ENCODE measurements around the gene NOD1. TPM values are rescaled to one million over a fixed set of nuclear protein-coding genes. Genes with fewer than 3 reads are reported as not detected.
A peak's percentile ranks its signal among the peaks of the same experiment; 100 is the strongest.

NOD1 gene
- total and polyA plus RNA-seq, 2 of the 13 experiments (the other 11 are each of a cell fraction or from before 2014, with no cell fraction given): 1.7 to 2.9 TPM

DNA sequence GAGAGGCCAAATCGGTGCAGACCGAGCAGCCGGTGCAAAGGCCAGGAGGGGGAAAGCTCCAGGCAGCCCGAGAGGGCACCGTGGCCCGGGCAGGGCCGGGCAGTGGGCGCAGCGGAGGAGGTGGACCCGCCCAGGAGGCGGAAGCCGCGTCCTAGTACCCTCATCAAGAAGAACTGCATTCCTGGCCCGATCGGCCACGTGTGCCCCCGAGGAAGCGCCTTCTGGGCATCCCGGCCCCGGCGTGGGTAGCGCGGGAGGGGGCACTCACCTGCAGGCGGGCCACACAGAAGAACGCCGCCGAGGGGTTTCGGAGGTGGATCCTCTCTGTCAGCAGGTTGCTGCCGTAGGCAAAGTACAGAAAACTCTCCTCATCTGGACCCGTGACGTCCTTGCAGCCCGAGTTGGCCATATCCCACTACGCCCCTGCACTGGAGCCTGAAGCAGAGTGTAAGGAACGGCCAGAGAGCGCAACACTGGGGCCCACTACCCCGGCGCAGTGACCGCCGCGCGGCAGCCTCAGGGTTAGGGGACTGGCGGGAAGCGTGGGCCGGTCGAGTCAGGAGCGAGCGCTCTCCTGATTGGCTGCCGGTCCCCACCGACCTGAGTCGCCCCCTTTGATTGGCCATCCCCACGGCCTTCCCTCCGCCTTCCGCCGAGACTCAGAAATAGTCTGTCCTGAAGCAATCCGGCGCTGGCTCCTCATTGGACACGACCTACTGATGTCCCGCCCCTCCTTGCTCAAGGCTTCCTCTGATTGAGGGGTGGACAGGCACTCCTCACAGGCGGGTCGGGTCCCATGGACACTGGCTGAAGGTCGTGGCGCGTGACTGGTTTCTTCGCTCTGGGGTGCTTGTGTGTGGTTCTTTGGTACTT, 26.0 kb upstream of the NOD1 start, which contains the start of gene GGCT (continued):
- no peak; the same call in 1 of the 2 replicates for TF ChIP-seq CBX5 (CRISPR knock-in tag; IDR thresholded peaks at IDR 0.05; ENCODE audit: borderline replicate concordance)
- TF ChIP-seq, protein P1, sequence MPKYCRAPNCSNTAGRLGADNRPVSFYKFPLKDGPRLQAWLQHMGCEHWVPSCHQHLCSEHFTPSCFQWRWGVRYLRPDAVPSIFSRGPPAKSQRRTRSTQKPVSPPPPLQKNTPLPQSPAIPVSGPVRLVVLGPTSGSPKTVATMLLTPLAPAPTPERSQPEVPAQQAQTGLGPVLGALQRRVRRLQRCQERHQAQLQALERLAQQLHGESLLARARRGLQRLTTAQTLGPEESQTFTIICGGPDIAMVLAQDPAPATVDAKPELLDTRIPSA (CRISPR knock-in tag; IDR thresholded peaks at IDR 0.05; ENCODE audit: borderline replicate concordance): no peak
- TF ChIP-seq, protein P2, sequence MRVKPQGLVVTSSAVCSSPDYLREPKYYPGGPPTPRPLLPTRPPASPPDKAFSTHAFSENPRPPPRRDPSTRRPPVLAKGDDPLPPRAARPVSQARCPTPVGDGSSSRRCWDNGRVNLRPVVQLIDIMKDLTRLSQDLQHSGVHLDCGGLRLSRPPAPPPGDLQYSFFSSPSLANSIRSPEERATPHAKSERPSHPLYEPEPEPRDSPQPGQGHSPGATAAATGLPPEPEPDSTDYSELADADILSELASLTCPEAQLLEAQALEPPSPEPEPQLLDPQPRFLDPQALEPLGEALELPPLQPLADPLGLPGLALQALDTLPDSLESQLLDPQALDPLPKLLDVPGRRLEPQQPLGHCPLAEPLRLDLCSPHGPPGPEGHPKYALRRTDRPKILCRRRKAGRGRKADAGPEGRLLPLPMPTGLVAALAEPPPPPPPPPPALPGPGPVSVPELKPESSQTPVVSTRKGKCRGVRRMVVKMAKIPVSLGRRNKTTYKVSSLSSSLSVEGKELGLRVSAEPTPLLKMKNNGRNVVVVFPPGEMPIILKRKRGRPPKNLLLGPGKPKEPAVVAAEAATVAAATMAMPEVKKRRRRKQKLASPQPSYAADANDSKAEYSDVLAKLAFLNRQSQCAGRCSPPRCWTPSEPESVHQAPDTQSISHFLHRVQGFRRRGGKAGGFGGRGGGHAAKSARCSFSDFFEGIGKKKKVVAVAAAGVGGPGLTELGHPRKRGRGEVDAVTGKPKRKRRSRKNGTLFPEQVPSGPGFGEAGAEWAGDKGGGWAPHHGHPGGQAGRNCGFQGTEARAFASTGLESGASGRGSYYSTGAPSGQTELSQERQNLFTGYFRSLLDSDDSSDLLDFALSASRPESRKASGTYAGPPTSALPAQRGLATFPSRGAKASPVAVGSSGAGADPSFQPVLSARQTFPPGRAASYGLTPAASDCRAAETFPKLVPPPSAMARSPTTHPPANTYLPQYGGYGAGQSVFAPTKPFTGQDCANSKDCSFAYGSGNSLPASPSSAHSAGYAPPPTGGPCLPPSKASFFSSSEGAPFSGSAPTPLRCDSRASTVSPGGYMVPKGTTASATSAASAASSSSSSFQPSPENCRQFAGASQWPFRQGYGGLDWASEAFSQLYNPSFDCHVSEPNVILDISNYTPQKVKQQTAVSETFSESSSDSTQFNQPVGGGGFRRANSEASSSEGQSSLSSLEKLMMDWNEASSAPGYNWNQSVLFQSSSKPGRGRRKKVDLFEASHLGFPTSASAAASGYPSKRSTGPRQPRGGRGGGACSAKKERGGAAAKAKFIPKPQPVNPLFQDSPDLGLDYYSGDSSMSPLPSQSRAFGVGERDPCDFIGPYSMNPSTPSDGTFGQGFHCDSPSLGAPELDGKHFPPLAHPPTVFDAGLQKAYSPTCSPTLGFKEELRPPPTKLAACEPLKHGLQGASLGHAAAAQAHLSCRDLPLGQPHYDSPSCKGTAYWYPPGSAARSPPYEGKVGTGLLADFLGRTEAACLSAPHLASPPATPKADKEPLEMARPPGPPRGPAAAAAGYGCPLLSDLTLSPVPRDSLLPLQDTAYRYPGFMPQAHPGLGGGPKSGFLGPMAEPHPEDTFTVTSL (CRISPR knock-in tag; IDR thresholded peaks at IDR 0.05; ENCODE audit: borderline replicate concordance): no peak
- TF ChIP-seq ATF7 (IDR thresholded peaks at IDR 0.05): no peak
- TF ChIP-seq ATF7 (CRISPR knock-in tag; IDR thresholded peaks at IDR 0.05): no peak
- TF ChIP-seq PHF8 (CRISPR knock-in tag; IDR thresholded peaks at IDR 0.05): peak; percentile 89
- TF ChIP-seq THAP11 (CRISPR knock-in tag; IDR thresholded peaks at IDR 0.05): peak; percentile 71
- TF ChIP-seq, protein P3, sequence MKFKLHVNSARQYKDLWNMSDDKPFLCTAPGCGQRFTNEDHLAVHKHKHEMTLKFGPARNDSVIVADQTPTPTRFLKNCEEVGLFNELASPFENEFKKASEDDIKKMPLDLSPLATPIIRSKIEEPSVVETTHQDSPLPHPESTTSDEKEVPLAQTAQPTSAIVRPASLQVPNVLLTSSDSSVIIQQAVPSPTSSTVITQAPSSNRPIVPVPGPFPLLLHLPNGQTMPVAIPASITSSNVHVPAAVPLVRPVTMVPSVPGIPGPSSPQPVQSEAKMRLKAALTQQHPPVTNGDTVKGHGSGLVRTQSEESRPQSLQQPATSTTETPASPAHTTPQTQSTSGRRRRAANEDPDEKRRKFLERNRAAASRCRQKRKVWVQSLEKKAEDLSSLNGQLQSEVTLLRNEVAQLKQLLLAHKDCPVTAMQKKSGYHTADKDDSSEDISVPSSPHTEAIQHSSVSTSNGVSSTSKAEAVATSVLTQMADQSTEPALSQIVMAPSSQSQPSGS (CRISPR knock-in tag; IDR thresholded peaks at IDR 0.05): no peak
- TF ChIP-seq EP300 (IDR thresholded peaks at IDR 0.05; ENCODE audit: low read depth in 2 of 2, low read length in 2 of 2): no peak
- TF ChIP-seq EP300 (CRISPR knock-in tag; IDR thresholded peaks at IDR 0.05; ENCODE audit: borderline replicate concordance): peak; percentile 41; the same call in 1 of the 2 replicates
- no peak for TF ChIP-seq ZNF83 (CRISPR knock-in tag; IDR thresholded peaks at IDR 0.05; ENCODE audit: borderline replicate concordance)
- TF ChIP-seq, protein P4, sequence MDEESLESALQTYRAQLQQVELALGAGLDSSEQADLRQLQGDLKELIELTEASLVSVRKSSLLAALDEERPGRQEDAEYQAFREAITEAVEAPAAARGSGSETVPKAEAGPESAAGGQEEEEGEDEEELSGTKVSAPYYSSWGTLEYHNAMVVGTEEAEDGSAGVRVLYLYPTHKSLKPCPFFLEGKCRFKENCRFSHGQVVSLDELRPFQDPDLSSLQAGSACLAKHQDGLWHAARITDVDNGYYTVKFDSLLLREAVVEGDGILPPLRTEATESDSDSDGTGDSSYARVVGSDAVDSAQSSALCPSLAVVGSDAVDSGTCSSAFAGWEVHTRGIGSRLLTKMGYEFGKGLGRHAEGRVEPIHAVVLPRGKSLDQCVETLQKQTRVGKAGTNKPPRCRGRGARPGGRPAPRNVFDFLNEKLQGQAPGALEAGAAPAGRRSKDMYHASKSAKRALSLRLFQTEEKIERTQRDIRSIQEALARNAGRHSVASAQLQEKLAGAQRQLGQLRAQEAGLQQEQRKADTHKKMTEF (CRISPR knock-in tag; IDR thresholded peaks at IDR 0.05): peak; percentile 66; the same call in 1 of the 2 replicates
- TF ChIP-seq ZNF557 (CRISPR knock-in tag; IDR thresholded peaks at IDR 0.05): no peak
- TF ChIP-seq PHF21A (CRISPR knock-in tag; IDR thresholded peaks at IDR 0.05): peak; percentile 94
- no peak for TF ChIP-seq LCORL (IDR thresholded peaks at IDR 0.05)
- TF ChIP-seq LCORL (CRISPR knock-in tag; IDR thresholded peaks at IDR 0.05): no peak

Measured in HepG2 (cell line).